Transverse colon (tissue), 4 donors: ENCODE results near the gene SH3BP5. TPM values are rescaled to one million over a fixed set of nuclear protein-coding genes. Genes with fewer than 3 reads are reported as not detected.

Experiments
- DNase-seq: peaks from one replicate; pipeline ENCODE4 v3.0.0-alpha.2; 2019
- H3K27ac ChIP-seq, 4 donors: fragments of 200-600 bp; sonication (generic); 2 replicates each; pipeline ENCODE4 v1.5.1; 2016 to 2018; ENCODE audit warnings: inconsistent platforms in 4 of 4
- H3K27me3 ChIP-seq: fragments of 200-600 bp; sonication (generic); 2 replicates; pipeline ENCODE4 v1.5.1; 2017; ENCODE audit warnings: inconsistent platforms
- H3K36me3 ChIP-seq, 4 donors: fragments of 200-600 bp; sonication (generic); 2 replicates each; pipeline ENCODE4 v1.5.1; 2017 to 2019; ENCODE audit warnings: inconsistent platforms in 4 of 4
- H3K4me1 ChIP-seq, 4 donors: fragments of 200-600 bp; sonication (generic); 2 replicates each; pipeline ENCODE4 v1.5.1; 2017 to 2020; ENCODE audit warnings: inconsistent platforms in 4 of 4
- H3K4me3 ChIP-seq, 4 donors: fragments of 200-600 bp; sonication (generic); 1 replicate in 1 of 4; 2 replicates in 3 of 4; pipeline versions ENCODE4 v1.5.1 to v1.6.1; 2017 to 2019; ENCODE audit warnings: inconsistent platforms in 4 of 4
- H3K9me3 ChIP-seq, 2 donors: fragments of 200-600 bp; sonication (generic); 2 replicates each; pipeline ENCODE4 v1.5.1; 2017 to 2019; ENCODE audit warnings: inconsistent platforms in 2 of 2
- CTCF ChIP-seq, 5 experiments: fragments of 200-600 bp in 3 of 5; fragments of 450-650 bp in 2 of 5; sonication (generic) in 3 of 5; IDR thresholded peaks; 1 replicate in 2 of 5; 2 replicates in 3 of 5; pipeline ENCODE4 v1.5.1; 2016 to 2017; ENCODE audit warnings: antibody characterized with exemption in 5 of 5, inconsistent platforms in 3 of 5, mild to moderate bottlenecking in 2 of 5, moderate library complexity in 1 of 5
- EP300 ChIP-seq: sonication (generic); formaldehyde crosslinking; IDR thresholded peaks from one replicate; pipeline ENCODE4 v1.6.1; 2017; ENCODE audit warnings: antibody characterized with exemption, low read depth
- POLR2A ChIP-seq: fragments of 450-650 bp; IDR thresholded peaks from one replicate; pipeline ENCODE4 v1.6.1; 2016; ENCODE audit warnings: antibody characterized with exemption, mild to moderate bottlenecking, moderate library complexity
- POLR2AphosphoS5 ChIP-seq, 3 donors: sonication (generic); formaldehyde crosslinking; IDR thresholded peaks; one replicate each; pipeline ENCODE4 v1.6.1; 2016; ENCODE audit warnings: antibody characterized with exemption in 3 of 3
- WGBS, 2 donors: methylation state at CpG; one replicate each; pipeline ENCODE4 v1.1.5; 2018; ENCODE audit warnings: low coverage in 1 of 2; 5-methylcytosine and 5-hydroxymethylcytosine counted together
- in situ Hi-C, 4 donors: fragments of 200-750 bp; cut with MboI; loops; one replicate each; pipeline versions ENCODE4 v1.15.0 to v1.15.1; 2017; ENCODE audit warnings: low sequenced_read_pairs in 3 of 4, low pct_ligation_motif_present in 1 of 4, low pct_unique_long_range_greater_than_20kb in 1 of 4
- intact Hi-C: fragments of 100-400 bp; cut with DNase I; formaldehyde crosslinking; loops from one replicate; pipeline ENCODE4 v1.15.1; 2023; ENCODE audit warnings: low total_unique reads
- total RNA-seq, 4 donors: library from RNA; depleted of rRNA; stranded (reverse); fragments of >200 nt; gene quantifications; one replicate each; pipeline ENCODE4 v1.1.0, GENCODE V29; 2016

The SH3BP5 gene
- total RNA-seq, 4 donors from 2014 or later = 7.5 to 32.4 (median 15.8) TPM

- TF ChIP-seq POLR2AphosphoS5 (IDR thresholded peaks at IDR 0.05) = no peak
- TF ChIP-seq CTCF (IDR thresholded peaks at IDR 0.05) = no peak
- TF ChIP-seq EP300 = no peak
- no peak for TF ChIP-seq POLR2A
- WGBS, 2 donors = 87 to 96% methylated on average over 1 of the region's 1 CpG
- H3K9me3 ChIP-seq = no peaks in the 10 kb centered on the region
- peaks cover 0 to 75% (median 30%) of the 10 kb centered on the region in 4 donors for H3K36me3 ChIP-seq
- in situ Hi-C loops (loop anchor here in 3 of 4 donors (25.0 kb wide), 2 partner anchors 346 to 1046 kb away; partner anchors contain the start of genes DPH3 (in 1 of the 3) and OXNAD1 (in 1 of the 3)), intact Hi-C loops (no loop called here)
- H3K27ac ChIP-seq = no peak overlapping the region
- no peaks in the 10 kb centered on the region for H3K27me3 ChIP-seq
- no peak overlapping the region for H3K4me3 ChIP-seq
- H3K4me1 ChIP-seq = peaks cover 0 to 9% (median 0%) of the 10 kb centered on the region in 4 donors
- DNase-seq = no peak
These were observed 115.9 kb downstream of the SH3BP5 start for GRCh38 chr3:15216501-15216900.

GRCh38 chr3:15215996-15216395 lies 116.4 kb downstream of the SH3BP5 start:
- Histone ChIP-seq H3K27ac (no peak overlapping the region), H3K27me3 (no peaks in the 10 kb centered on the region), H3K9me3 (no peaks in the 10 kb centered on the region), H3K4me1 (peaks cover 0 to 11% (median 0%) of the 10 kb centered on the region in 4 donors), H3K4me3 (no peak overlapping the region), H3K36me3 (peaks cover 0 to 72% (median 28%) of the 10 kb centered on the region in 4 donors)
- no peak for DNase-seq
- intact Hi-C loops = no loop called here
- TF ChIP-seq CTCF (IDR thresholded peaks at IDR 0.05) = no peak
- TF ChIP-seq EP300 = no peak
- TF ChIP-seq POLR2AphosphoS5 (IDR thresholded peaks at IDR 0.05) = no peak
- no peak for TF ChIP-seq POLR2A
- WGBS, 2 donors = 71 to 76% methylated on average over 1 to 2 of the region's 2 CpGs
- in situ Hi-C loops = loop anchor here in 3 of 4 donors (25.0 kb wide), 2 partner anchors 346 to 1046 kb away; partner anchors contain the start of genes DPH3 (in 1 of the 3) and OXNAD1 (in 1 of the 3)

GRCh38 chr3:15214758-15215157 lies 117.6 kb downstream of the SH3BP5 start:
- TF ChIP-seq CTCF (IDR thresholded peaks at IDR 0.05) = no peak
- DNase-seq = no peak
- in situ Hi-C loops = loop anchor here in 3 of 4 donors (25.0 kb wide), 2 partner anchors 348 to 1048 kb away; partner anchors contain the start of genes DPH3 (in 1 of the 3) and OXNAD1 (in 1 of the 3)
- Histone ChIP-seq H3K27ac (no peak overlapping the region), H3K4me1 (peaks cover 0 to 22% (median 0%) of the 10 kb centered on the region in 4 donors), H3K4me3 (no peak overlapping the region), H3K9me3 (no peaks in the 10 kb centered on the region), H3K36me3 (peaks cover 0 to 59% (median 23%) of the 10 kb centered on the region in 4 donors), H3K27me3 (no peaks in the 10 kb centered on the region)
- intact Hi-C loops = no loop called here
- WGBS, 2 donors = 87 to 100% methylated on average over 1 of the region's 1 CpG

GRCh38 chr3:15211937-15212336 lies 120.4 kb downstream of the SH3BP5 start:
- Histone ChIP-seq H3K36me3 (peaks cover 0 to 31% (median 11%) of the 10 kb centered on the region in 4 donors), H3K9me3 (no peaks in the 10 kb centered on the region), H3K27ac (no peak overlapping the region), H3K4me3 (no peak overlapping the region), H3K27me3 (no peaks in the 10 kb centered on the region), H3K4me1 (peaks cover 4 to 34% (median 14%) of the 10 kb centered on the region in 4 donors)
- no peak for TF ChIP-seq POLR2A
- TF ChIP-seq EP300 = no peak
- no peak for TF ChIP-seq CTCF (IDR thresholded peaks at IDR 0.05)
- TF ChIP-seq POLR2AphosphoS5 (IDR thresholded peaks at IDR 0.05) = no peak
- no peak for DNase-seq
- intact Hi-C loops (no loop called here), in situ Hi-C loops (loop anchor here in 3 of 4 donors (25.0 kb wide), 2 partner anchors 350 to 1050 kb away; partner anchors contain the start of genes DPH3 (in 1 of the 3) and OXNAD1 (in 1 of the 3))
